GM18499 (cell line): ENCODE results near the gene ZNF701.
"Not testable (repeated sequence)": the region's sequence is repeated elsewhere in the genome, so short reads cannot be mapped to it uniquely, and the experiment has no call there.

Experiments
- ATAC-seq: cut with Tn5 transposase; IDR thresholded peaks from one replicate; pipeline ENCODE4 v1.9.1; 2021; ENCODE audit warnings: moderate number of reproducible peaks; ENCODE audit not compliant: insufficient read depth, unreplicated experiment

Gene ZNF701

DNA sequence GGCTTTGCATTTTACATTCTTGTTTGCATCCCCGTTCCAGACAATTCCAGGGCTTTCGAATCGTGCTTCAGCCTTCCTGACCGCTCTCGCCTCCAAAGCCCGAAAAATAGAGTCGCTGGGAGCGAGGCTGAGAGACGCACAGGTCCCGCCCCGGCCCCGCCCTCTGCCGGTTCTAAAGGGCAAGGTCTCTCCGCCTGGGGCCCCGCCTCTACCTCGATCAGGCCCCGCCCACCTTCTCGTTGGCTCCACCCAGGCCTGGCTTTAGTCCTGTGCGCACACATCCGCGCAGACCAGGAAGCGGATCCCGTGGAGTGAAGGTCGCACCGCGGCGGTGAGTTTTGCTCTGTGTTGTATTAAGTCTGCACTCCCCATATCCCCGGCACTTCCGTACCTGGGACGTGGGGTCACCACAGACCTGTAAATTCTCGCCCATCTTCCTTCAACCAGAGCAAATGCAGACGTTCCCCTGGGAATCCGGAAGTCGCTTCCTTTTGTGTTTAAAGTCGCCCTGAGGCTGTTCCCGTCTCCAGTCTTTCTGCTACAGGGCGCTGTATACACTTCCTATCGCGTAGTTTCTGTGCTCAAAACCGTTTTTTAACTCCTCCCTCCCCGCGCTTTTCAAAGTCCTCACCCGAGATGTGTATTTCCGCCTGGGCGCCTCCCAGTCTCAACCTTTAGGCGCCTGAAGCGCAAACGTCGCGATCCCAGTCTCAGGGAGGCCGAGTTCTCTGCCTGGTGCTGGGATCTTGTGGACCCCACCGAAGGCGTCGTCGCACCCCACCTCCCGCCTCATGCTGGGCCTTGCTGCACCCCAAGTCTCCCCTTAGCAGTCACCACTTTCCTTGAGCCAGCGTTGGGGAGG, at the start of gene ZNF701:
ZNF701 (plus strand) TSS at position 288 of the 862 bp plus-strand sequence. CDS start 3,861 bp downstream, outside the sequence.
- ATAC-seq = no peak

GRCh38 chr19:52522551-52522950, 47.5 kb upstream of the ZNF701 start:
- no peak for ATAC-seq

DNA sequence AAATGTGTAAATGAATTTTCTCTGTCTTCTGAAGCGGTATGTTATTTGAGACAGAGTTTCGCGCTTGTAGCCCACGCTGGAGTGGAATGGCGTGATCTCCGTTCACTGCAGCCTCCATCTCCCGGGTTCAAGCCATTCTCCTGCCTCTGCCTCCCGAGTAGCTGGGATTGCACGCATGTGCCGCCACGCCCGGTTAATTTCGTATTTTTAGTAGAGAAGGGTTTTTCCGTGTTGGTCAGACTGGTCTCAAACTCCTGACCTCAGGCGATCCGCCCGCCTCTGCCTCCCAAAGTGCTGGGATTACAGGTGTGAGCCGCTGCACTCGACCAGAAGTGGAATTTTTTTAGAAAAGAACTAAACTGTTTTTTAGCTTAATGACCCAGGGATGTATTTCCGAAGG, 46.0 kb upstream of the ZNF701 start:
- no peak for ATAC-seq

- peak; percentile 53 for ATAC-seq
Observed at GRCh38 chr19:52527134-52527955, 42.7 kb upstream of the ZNF701 start, which contains the start of gene ZNF808. ZNF808 (plus strand) TSS chr19:52527668; CDS start chr19:52543285, 15,617 bp downstream.

GRCh38 chr19:52527956-52528351, 42.1 kb upstream of the ZNF701 start:
- ATAC-seq = no peak

DNA sequence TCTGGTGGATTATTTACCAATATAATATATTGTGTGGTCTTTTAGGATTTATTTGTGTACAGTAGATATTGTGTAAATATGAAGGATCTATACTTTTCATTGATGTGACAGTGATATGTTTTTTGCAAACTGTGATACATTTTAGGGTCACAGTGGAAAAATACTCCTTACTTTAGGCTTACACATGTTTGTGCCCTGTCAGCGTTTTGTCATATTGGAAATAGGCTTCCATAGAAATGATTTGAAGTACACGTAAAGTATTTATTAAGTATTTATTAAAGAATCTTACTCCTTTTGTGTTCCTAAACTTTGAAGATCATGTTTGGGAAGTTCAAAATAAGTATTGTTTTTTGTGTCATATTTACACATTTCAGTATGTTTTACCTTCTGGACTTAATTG, 37.6 kb upstream of the ZNF701 start:
- ATAC-seq = no peak

DNA sequence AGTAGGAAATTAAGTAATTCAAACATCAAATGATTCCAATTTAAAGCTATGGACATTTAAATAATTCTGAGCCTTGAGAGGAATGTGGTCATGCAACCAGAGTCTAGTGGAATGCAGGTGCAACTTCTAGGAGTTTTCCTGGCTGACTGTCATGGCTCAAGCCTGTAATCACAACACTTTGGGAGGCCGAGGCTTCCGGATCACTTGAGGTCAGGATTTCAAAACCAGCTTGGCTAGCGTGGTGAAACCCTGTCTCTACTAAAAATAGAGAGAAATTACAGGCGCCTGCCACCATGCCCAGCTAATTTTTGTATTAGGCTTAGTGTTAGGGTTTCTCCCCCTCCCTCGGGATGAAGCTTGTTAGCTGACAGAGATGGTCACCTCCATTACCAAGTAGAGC, 36.2 kb upstream of the ZNF701 start:
- ATAC-seq = no peak

GRCh38 chr19:52535385-52535770, 34.7 kb upstream of the ZNF701 start:
- not testable (repeated sequence) for ATAC-seq

DNA sequence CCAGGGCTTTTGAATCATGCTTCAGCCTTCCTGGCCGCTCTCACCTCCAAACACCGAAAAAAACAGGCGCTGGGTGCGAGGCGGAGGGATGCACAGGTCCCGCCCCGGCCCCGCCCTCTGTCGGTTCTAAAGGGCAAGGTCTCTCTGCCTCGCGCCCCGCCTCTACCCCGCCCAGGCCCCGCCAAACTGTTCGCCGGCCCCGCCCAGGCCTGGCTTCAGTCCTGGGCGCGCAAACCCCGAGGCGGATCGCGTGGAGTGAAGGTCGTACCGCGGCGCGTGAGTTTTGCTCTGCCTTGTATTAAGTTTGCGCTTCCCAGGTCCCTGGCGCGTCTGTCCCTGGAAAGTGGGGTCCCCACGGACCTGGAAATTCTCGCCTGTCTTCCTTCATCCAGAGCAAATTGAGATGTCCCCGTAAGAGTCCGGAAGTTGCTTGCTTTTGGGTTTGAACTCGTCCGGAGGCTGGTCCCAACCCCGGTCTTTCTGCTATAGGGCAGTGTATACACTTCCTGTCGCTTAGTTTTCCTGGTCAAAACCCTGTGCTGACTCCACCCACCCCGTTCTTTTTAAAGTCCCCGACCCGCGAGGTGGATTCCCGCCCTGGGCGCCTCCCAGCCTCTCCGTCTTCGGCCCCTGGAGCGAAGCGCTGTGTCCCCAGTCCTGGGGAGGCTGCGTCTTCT, 34.2 kb upstream of the ZNF701 start:
- ATAC-seq = no peak

- no peak for ATAC-seq
Observed at GRCh38 chr19:52536448-52536800, 33.7 kb upstream of the ZNF701 start.

- not testable (repeated sequence) for ATAC-seq
Observed at GRCh38 chr19:52538815-52539214, 31.3 kb upstream of the ZNF701 start.

DNA sequence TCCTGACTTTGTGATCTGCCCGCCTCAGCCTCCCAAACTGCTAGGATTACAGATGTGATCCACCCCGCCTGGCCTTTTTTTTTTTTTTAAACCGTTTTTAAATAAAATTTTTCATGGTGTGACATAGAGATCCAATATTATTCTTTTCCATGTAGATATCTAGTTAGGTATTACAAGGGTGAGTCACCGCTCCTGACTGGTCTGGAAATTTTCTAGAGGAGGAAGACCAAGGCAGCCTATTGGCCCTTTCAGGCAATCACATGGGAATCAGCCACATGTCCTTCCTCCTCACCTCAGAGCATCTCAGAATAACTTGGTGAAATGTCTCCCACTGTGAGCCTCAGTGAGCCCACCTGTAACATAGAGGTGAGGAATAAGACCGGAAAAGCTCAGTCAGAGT, 28.9 kb upstream of the ZNF701 start:
- ATAC-seq = not testable (repeated sequence)

DNA sequence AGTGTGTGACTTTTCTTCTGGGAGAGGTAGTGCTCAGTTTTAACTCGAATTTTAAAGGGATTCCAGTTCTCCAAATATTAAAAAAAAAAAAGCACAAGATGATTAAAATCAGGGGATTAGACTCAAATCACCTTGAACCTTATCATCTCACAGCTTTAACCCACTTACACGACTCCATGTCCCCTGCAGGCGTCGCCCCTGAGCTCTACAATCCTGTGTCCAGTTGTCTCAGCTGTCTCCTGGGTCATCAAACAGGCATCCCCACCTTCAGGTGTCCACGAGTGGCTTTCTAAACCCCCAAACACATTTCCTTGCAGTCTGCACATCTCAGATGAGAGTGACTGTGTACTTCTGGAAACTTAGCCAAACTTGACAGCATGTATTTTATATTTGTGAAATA, 28.5 kb upstream of the ZNF701 start:
- no peak for ATAC-seq

DNA sequence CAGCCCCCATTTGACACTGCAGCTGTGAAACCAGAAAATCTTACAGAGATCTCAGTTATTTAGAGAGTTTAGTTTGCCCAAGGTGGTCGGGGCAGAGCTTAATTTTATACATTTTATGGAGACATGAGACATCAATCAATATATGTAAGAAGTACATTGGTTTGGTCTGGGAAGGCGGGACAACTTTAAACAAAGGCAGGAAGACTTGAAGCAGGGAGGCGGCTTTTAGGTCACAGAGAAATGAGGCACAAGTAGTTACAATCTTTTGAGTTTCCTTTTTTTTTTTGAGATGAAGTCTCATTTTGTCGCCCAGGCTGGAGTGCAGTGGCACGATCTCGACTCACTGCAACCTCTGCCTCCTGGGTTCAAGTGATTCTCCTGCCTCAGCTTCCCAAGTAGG, 27.5 kb upstream of the ZNF701 start:
- ATAC-seq = not testable (repeated sequence)

GRCh38 chr19:52542984-52543664, 27.0 kb upstream of the ZNF701 start:
- no peak for ATAC-seq

- no peak for ATAC-seq
Observed at GRCh38 chr19:52554216-52554971, 15.7 kb upstream of the ZNF701 start.

DNA sequence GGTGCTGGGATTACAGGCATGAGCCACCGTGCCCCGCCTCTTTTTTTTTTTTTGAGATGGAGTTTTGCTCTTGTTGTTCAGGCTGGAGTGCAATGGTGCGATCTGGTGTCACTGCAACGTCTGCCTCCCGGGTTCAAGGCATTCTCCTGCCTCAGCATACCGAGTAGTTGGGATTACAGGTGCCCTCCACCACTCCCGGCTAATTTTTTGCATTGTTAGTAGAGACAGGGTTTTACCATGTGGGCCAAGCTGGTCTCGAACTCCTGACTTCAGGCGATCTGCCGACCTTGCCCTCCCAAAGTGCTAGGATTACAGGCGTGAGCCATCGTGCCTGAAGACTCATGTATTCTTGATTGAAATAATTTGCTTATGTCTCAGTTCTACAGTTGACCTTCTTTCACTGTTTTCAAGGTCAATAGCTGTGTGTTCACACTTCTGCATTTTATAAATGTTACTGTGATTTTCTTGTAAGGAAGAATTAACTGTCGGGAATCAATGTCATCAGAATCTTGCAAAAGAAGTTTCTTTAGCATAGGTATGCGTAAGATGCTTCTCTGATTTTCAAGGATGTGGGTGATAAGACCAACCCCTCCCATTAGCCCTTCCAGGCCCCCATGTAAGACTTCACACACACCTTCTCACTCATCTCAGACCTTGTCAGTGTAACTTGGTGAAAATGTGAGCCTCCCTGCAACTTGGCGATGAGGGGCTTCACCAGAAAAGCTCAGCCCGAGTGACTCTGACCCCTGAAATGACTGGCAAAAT, 12.7 kb upstream of the ZNF701 start:
- ATAC-seq = no peak

- ATAC-seq = not testable (repeated sequence)
Observed at GRCh38 chr19:52558732-52559445, 11.2 kb upstream of the ZNF701 start.
